Omental fat pad (tissue), 4 donors: ENCODE measurements around the gene DDAH2. TPM values are rescaled to one million over a fixed set of nuclear protein-coding genes. Genes with fewer than 3 reads are reported as not detected.
"Not testable (repeated sequence)": the region's sequence is repeated elsewhere in the genome, so short reads cannot be mapped to it uniquely, and the experiment has no call there.

Experiments used
- ATAC-seq: fragments of 150-250 bp; one replicate; pipeline ENCODE4 v1.9.1; 2016; ENCODE audit warnings: mild to moderate bottlenecking, moderate library complexity; ENCODE audit not compliant: low FRiP score
- DNase-seq: peaks from one replicate; pipeline ENCODE4 v3.0.0-alpha.2; 2019; ENCODE audit warnings: low spot score
- CTCF ChIP-seq, 3 donors: fragments of 450-650 bp; IDR thresholded peaks; one replicate each; pipeline ENCODE4 v1.5.1; 2016 to 2017; ENCODE audit warnings: antibody characterized with exemption in 3 of 3, mild to moderate bottlenecking in 3 of 3, moderate library complexity in 2 of 3
- total RNA-seq, 4 donors: library from RNA; depleted of rRNA; stranded (reverse); fragments of >200 nt; gene quantifications; one replicate each; pipeline ENCODE4 v1.1.0, GENCODE V29; 2016

Gene DDAH2
- total RNA-seq, 4 donors from 2014 or later = 103 to 148 (median 115) TPM

- TF ChIP-seq CTCF (IDR thresholded peaks at IDR 0.05) = no peak
- ATAC-seq = no peak
Measured at GRCh38 chr6:31713465-31713864, 15.6 kb downstream of the DDAH2 start.

GRCh38 chr6:31712296-31712695 is 16.8 kb downstream of the DDAH2 start:
- no peak for TF ChIP-seq CTCF (IDR thresholded peaks at IDR 0.05)
- DNase-seq (no peak), ATAC-seq (no peak)

More at GRCh38 chr6:31713465-31713864, 15.6 kb downstream of the DDAH2 start:
- DNase-seq = no peak

GRCh38 chr6:31711233-31711632 is 17.9 kb downstream of the DDAH2 start:
- ATAC-seq = no peak
- no peak for TF ChIP-seq CTCF (IDR thresholded peaks at IDR 0.05)

GRCh38 chr6:31710523-31711219 is 18.4 kb downstream of the DDAH2 start:
- no peak for TF ChIP-seq CTCF (IDR thresholded peaks at IDR 0.05)
- ATAC-seq (no peak), DNase-seq (no peak)

More at GRCh38 chr6:31711233-31711632, 17.9 kb downstream of the DDAH2 start:
- no peak for DNase-seq

GRCh38 chr6:31709157-31709556 is 19.9 kb downstream of the DDAH2 start:
- ATAC-seq, DNase-seq: not testable (repeated sequence)

- no peak for TF ChIP-seq CTCF (IDR thresholded peaks at IDR 0.05)
- no peak for ATAC-seq
- no peak for DNase-seq
Measured at GRCh38 chr6:31708224-31708623, 20.9 kb downstream of the DDAH2 start.

- no peak for TF ChIP-seq CTCF (IDR thresholded peaks at IDR 0.05)
- ATAC-seq (no peak), DNase-seq (no peak)
Measured at GRCh38 chr6:31707701-31708100, 21.4 kb downstream of the DDAH2 start.
